GM12878 (cell line): ENCODE results near the gene GPAT2. TPM values are rescaled to one million over a fixed set of nuclear protein-coding genes. Genes with fewer than 3 reads are reported as not detected.

Source experiments
- ATAC-seq: fragments of 200-7000 bp; cut with Tn5 transposase; 3 replicates; pipeline ENCODE4 v1.9.1; 2020; ENCODE audit warnings: mild to moderate bottlenecking, moderate library complexity
- BruUV-seq: library from RNA; stranded (reverse); fragments of 400-500 nt; replicated peaks from 2 replicates; lab custom pipeline; 2021; lab: Mats Ljungman, UMichigan
- CTCF ChIA-PET: fragments of 300-600 bp; sonication (Branson Sonifier 250); formaldehyde crosslinking; extraction: SDS; loops from one replicate; lab custom pipeline; 2021; ENCODE audit warnings: inconsistent platforms; lab: Yijun Ruan, JAX
- POLR2A ChIA-PET: fragments of 350-600 bp; formaldehyde crosslinking; extraction: SDS; loops from one replicate; lab custom pipeline; 2021; ENCODE audit warnings: inconsistent platforms; lab: Charles Lee
- RAD21 ChIA-PET: fragments of 300-600 bp; sonication (Branson Sonifier 250); formaldehyde crosslinking; loops from one replicate; lab custom pipeline; 2023; ENCODE audit warnings: antibody characterized with exemption; ENCODE audit not compliant: unreplicated experiment; lab: Charles Lee
- SMC1A ChIA-PET: fragments of 300-600 bp; sonication (Branson Sonifier 250); formaldehyde crosslinking; loops from one replicate; lab custom pipeline; 2023; ENCODE audit not compliant: unreplicated experiment, uncharacterized antibody; lab: Charles Lee
- DNase-seq: peaks from one replicate; pipeline ENCODE4 v3.0.0-alpha.2; 2011; ENCODE audit warnings: low read depth, low spot score
- FAIRE-seq: peaks from 3 replicates; lab custom pipeline; 2011; peaks lifted over from hg19 to GRCh38; lab: Jason Lieb, UNC
- H2AFZ ChIP-seq: 2 replicates; pipeline ENCODE4 v1.6.0; 2011; ENCODE audit warnings: low read depth, low read length, control low read depth; ENCODE audit not compliant: control insufficient read depth
- H3K27ac ChIP-seq: 2 replicates; pipeline ENCODE4 v1.5.1; 2011; ENCODE audit warnings: control low read depth; ENCODE audit not compliant: control insufficient read depth, insufficient read depth
- H3K27me3 ChIP-seq, 2 experiments: replicated peaks in 1 of 2; 2 replicates each; pipeline versions ENCODE4 v1.6.0 to v1.6.1; 2011; ENCODE audit warnings: low read length in 1 of 2; ENCODE audit not compliant: control insufficient read depth in 2 of 2, insufficient read depth in 2 of 2
- H3K36me3 ChIP-seq, 2 experiments: 2 replicates each; pipeline ENCODE4 v1.5.1; 2011; ENCODE audit warnings: low read length in 1 of 2; ENCODE audit not compliant: control insufficient read depth in 2 of 2, insufficient read depth in 2 of 2
- H3K4me1 ChIP-seq: 2 replicates; pipeline ENCODE4 v1.6.1; 2011; ENCODE audit warnings: mild to moderate bottlenecking, low read length, moderate library complexity, mixed read lengths; ENCODE audit not compliant: control insufficient read depth, insufficient read depth
- H3K4me2 ChIP-seq: 2 replicates; pipeline ENCODE4 v1.6.0; 2011; ENCODE audit warnings: control low read depth; ENCODE audit not compliant: control insufficient read depth, insufficient read depth
- H3K4me3 ChIP-seq: fragments of 200-600 bp; sonication (generic); 2 replicates; pipeline ENCODE4 v1.5.1; 2016
- H3K79me2 ChIP-seq: 2 replicates; pipeline ENCODE4 v1.6.0; 2011; ENCODE audit warnings: low read length; ENCODE audit not compliant: control insufficient read depth, insufficient read depth
- H3K9ac ChIP-seq: 2 replicates; pipeline ENCODE4 v1.8.0; 2011; ENCODE audit warnings: low read length, control low read depth, mixed read lengths; ENCODE audit not compliant: control insufficient read depth, insufficient read depth
- H3K9me3 ChIP-seq: replicated peaks from 3 replicates; pipeline ENCODE4 v1.5.1; 2011; ENCODE audit warnings: mild to moderate bottlenecking, low read length; ENCODE audit not compliant: control insufficient read depth, insufficient read depth
- H4K20me1 ChIP-seq: 2 replicates; pipeline ENCODE4 v1.6.0; 2011; ENCODE audit not compliant: control insufficient read depth, insufficient read depth
- ASH2L ChIP-seq: fragments of 300-600, 200-600 bp; sonication (generic); IDR thresholded peaks from 2 replicates; pipeline ENCODE4 v1.6.1; 2017; ENCODE audit warnings: low read depth, mild to moderate bottlenecking, borderline replicate concordance
- BCL3 ChIP-seq: IDR thresholded peaks from 2 replicates; pipeline ENCODE4 v1.6.1; 2011; ENCODE audit warnings: borderline replicate concordance, low read depth, mild to moderate bottlenecking, moderate library complexity, low read length; ENCODE audit not compliant: insufficient read depth, poor library complexity, severe bottlenecking
- BRCA1 ChIP-seq: IDR thresholded peaks from 2 replicates; pipeline ENCODE4 v1.6.1; 2011; ENCODE audit warnings: low read depth, low read length, improper control_type of control experiment
- CREB1 ChIP-seq: IDR thresholded peaks from 2 replicates; pipeline ENCODE4 v1.6.1; 2012; ENCODE audit warnings: low read depth, mild to moderate bottlenecking, inconsistent platforms
- DPF2 ChIP-seq: fragments of 450-650 bp; IDR thresholded peaks from 2 replicates; pipeline ENCODE4 v1.6.1; 2017; ENCODE audit warnings: mild to moderate bottlenecking
- ELK1 ChIP-seq: IDR thresholded peaks from 2 replicates; pipeline ENCODE4 v1.6.1; 2012; ENCODE audit warnings: low read depth, low read length, improper control_type of control experiment
- FOS ChIP-seq: IDR thresholded peaks from 3 replicates; pipeline ENCODE4 v1.6.1; 2011; ENCODE audit warnings: borderline replicate concordance; ENCODE audit not compliant: insufficient read length; ENCODE audit errors: extremely low read depth
- MEF2A ChIP-seq: IDR thresholded peaks from 2 replicates; pipeline ENCODE4 v1.6.1; 2011; ENCODE audit warnings: low read depth, mild to moderate bottlenecking, low read length, moderate library complexity; ENCODE audit not compliant: insufficient read depth
- NBN ChIP-seq: fragments of 450-650 bp; IDR thresholded peaks from 2 replicates; pipeline ENCODE4 v1.6.1; 2016
- NFIC ChIP-seq: IDR thresholded peaks from 2 replicates; pipeline ENCODE4 v1.6.1; 2012; ENCODE audit warnings: low read depth, mild to moderate bottlenecking, inconsistent platforms, low read length, moderate library complexity
- NFYA ChIP-seq: IDR thresholded peaks from 2 replicates; pipeline ENCODE4 v1.6.1; 2011; ENCODE audit warnings: low read depth, mild to moderate bottlenecking, low read length, improper control_type of control experiment, borderline replicate concordance
- PAX8 ChIP-seq: fragments of 450-650 bp; IDR thresholded peaks from 2 replicates; pipeline ENCODE4 v1.6.1; 2017; ENCODE audit warnings: mild to moderate bottlenecking, moderate library complexity
- RUNX3 ChIP-seq: IDR thresholded peaks from 2 replicates; pipeline ENCODE4 v1.6.1; 2012; ENCODE audit warnings: low read length, inconsistent platforms
- SIN3A ChIP-seq: IDR thresholded peaks from 2 replicates; pipeline ENCODE4 v1.6.1; 2012; ENCODE audit warnings: low read depth, low read length, improper control_type of control experiment
- SPI1 ChIP-seq: IDR thresholded peaks from 2 replicates; pipeline ENCODE4 v1.6.1; 2011; ENCODE audit warnings: low read depth, mild to moderate bottlenecking, low read length, moderate library complexity, borderline replicate concordance; ENCODE audit not compliant: insufficient read depth
- TCF12 ChIP-seq: IDR thresholded peaks from 2 replicates; pipeline ENCODE4 v1.6.1; 2011; ENCODE audit warnings: low read depth, mild to moderate bottlenecking, low read length
- TCF3 ChIP-seq: IDR thresholded peaks from 2 replicates; pipeline ENCODE4 v1.6.1; 2012; ENCODE audit warnings: low read depth, mild to moderate bottlenecking, low read length, borderline replicate concordance; ENCODE audit not compliant: insufficient read depth
- USF2 ChIP-seq: IDR thresholded peaks from 2 replicates; pipeline ENCODE4 v1.6.1; 2011; ENCODE audit warnings: low read depth, low read length, improper control_type of control experiment, borderline replicate concordance
- WGBS: methylation state at CpG from one replicate; pipeline ENCODE4 v1.1.6; 2016; ENCODE audit warnings: low lambda C conversion rate; ENCODE audit not compliant: insufficient replicate concordance, insufficient coverage; ENCODE audit errors: missing lambda C conversion rate; 5-methylcytosine and 5-hydroxymethylcytosine counted together
- in situ Hi-C: fragments of 300-500 bp; cut with MboI; formaldehyde crosslinking; loops from 9 replicates; pipeline ENCODE4 v1.14.3; 2018; ENCODE audit warnings: mixed read lengths
- intact Hi-C: fragments of 100-400 bp; cut with micrococcal nuclease; formaldehyde crosslinking; loops from one replicate; pipeline ENCODE4 v1.14.2; 2022; ENCODE audit not compliant: unreplicated experiment
- polyA plus RNA-seq, 11 experiments: library from polyadenylated mRNA; depleted of rRNA in 4 of 11; unstranded in 6 of 11; stranded (reverse) in 5 of 11; fragments of >200 nt; fragmentation: Nextera tagmentation in 4 of 11; fragmentation: Illumina TruSeq in 1 of 11; extraction: Ambion mirVana in 4 of 11; extraction: Trizol in 1 of 11; gene quantifications; 1 replicate in 1 of 11; 2 replicates in 10 of 11; pipeline versions ENCODE4 v1.2.1 to v1.2.3, GENCODE V29; 2011 to 2016; ENCODE audit warnings: inconsistent platforms in 2 of 11, missing spikeins in 2 of 11, low read depth in 1 of 11
- total RNA-seq, 4 experiments: library from RNA; depleted of rRNA in 3 of 4; stranded (reverse); fragments of >200 nt in 3 of 4; fragmentation: Illumina TruSeq in 1 of 4; extraction: Trizol in 1 of 4; gene quantifications; 2 replicates each; pipeline versions ENCODE4 v1.2.1 to v1.2.3, GENCODE V29; 2013 to 2021

GPAT2 gene
- total and polyA plus RNA-seq, 10 of the 15 experiments (the other 5 are each of a cell fraction or from before 2014, with no cell fraction given) = 0.04 to 0.05 TPM; not detected in 8

GRCh38 chr2:96025194-96025492 lies 9.6 kb downstream of the GPAT2 start:
- H3K9ac ChIP-seq = no peak overlapping the region
- H3K4me2 ChIP-seq = no peak overlapping the region
- no peak overlapping the region for H2AFZ ChIP-seq
- H3K4me1 ChIP-seq = no peaks in the 10 kb centered on the region
- intact Hi-C loops (no loop called here), in situ Hi-C loops (no loop called here)
- TF ChIP-seq RUNX3 (no peak), BCL3 (no peak), SIN3A (no peak), PAX8 (no peak), MEF2A (no peak), NBN (no peak), NFYA (no peak), FOS (no peak), NFIC (no peak), ELK1 (no peak), SPI1 (no peak), DPF2 (no peak), USF2 (no peak), CREB1 (no peak), ASH2L (no peak), TCF3 (no peak), BRCA1 (no peak), TCF12 (no peak)
- no peak for FAIRE-seq
- no peaks in the 10 kb centered on the region for H3K79me2 ChIP-seq
- no TSS peak for BruUV-seq
- no peaks in the 10 kb centered on the region for H3K9me3 ChIP-seq
- no peaks in the 10 kb centered on the region for H3K27me3 ChIP-seq
- 93% methylated on average over 3 of the region's 4 CpGs for WGBS
- ATAC-seq = no peak
- H3K36me3 ChIP-seq = no peaks in the 10 kb centered on the region
- H3K4me3 ChIP-seq = no peak overlapping the region
- RAD21 ChIA-PET = interaction anchor here (0.9 to 1.7 kb wide), 3 partner anchors 93 to 150 kb away, joined by 3 to 5 read pairs (median 3); no protein-coding TSS in a partner anchor
- no peak overlapping the region for H3K27ac ChIP-seq
- no peak for DNase-seq
- H4K20me1 ChIP-seq = no peaks in the 10 kb centered on the region
- SMC1A ChIA-PET = interaction anchor here (0.9 to 1.0 kb wide), 2 partner anchors 95 to 149 kb away, joined by 3 read pairs; no protein-coding TSS in a partner anchor
- POLR2A ChIA-PET = no interaction called here
- CTCF ChIA-PET = no interaction called here
